GM19467 (cell line): ENCODE data around the gene IFRD1.

Experiments
- ATAC-seq: cut with Tn5 transposase; IDR thresholded peaks from one replicate; pipeline ENCODE4 v1.9.1; 2021; ENCODE audit warnings: mild to moderate bottlenecking, moderate library complexity; ENCODE audit not compliant: unreplicated experiment

IFRD1 gene, protein sequence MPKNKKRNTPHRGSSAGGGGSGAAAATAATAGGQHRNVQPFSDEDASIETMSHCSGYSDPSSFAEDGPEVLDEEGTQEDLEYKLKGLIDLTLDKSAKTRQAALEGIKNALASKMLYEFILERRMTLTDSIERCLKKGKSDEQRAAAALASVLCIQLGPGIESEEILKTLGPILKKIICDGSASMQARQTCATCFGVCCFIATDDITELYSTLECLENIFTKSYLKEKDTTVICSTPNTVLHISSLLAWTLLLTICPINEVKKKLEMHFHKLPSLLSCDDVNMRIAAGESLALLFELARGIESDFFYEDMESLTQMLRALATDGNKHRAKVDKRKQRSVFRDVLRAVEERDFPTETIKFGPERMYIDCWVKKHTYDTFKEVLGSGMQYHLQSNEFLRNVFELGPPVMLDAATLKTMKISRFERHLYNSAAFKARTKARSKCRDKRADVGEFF

GRCh38 chr7:112449902-112450806 is at the start of gene IFRD1:
TSS of gene IFRD1 (plus strand) at chr7:112450460. CDS start at chr7:112450689, 229 bp downstream.
- ATAC-seq: peak; percentile 76

DNA sequence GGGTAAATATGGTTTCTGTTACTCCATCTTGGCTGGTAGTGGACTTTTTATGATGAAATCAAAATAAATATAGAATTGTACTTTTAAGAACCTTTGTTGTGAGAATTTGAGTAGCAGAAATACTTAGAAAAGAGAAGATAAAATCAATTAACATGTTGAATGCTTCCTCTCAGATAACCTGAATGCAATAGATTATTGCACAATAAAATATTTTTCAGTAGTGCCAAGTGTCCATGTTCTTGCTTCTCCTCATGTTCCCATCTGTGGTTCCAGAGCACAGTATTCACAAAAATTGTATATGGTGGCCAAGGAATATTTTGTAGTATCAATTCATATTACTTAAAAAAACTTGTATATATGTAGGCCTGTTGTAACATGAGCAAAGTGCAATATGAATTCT is 45.9 kb upstream of the IFRD1 start:
- no peak for ATAC-seq

GRCh38 chr7:112405286-112405685 is 45.0 kb upstream of the IFRD1 start:
- no peak for ATAC-seq

- no peak for ATAC-seq
These were observed 43.0 kb upstream of the IFRD1 start for GRCh38 chr7:112407261-112407660.

- no peak for ATAC-seq
These were observed 40.2 kb upstream of the IFRD1 start for GRCh38 chr7:112410092-112410491.

DNA sequence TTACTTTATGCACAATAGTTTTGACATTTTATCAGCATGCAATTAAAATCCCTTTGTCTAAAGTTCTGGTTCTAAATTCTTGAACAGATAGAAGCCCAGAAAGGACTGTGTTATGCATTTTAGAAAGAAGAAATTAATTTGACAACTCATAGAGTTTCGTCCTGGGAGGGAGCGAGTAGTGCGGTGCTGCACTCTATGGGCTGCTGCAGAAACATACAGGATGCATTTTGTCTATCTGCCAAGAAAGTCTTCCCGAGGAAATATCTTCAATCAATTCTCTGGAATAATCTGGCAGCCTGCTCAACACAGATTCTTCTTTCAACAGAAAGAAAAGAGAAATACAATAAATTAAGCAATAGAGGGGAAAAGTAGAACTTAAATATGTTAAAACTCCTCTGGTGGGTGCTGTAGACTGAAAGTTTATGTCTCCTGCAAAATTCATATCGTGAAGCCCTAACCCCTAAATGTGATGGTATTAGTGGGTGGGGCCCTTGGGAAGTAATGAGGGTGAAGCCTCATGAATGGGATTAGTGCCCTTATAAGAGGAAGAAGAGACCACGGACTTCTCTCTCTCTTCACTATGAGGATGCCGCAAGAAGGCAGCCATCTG is 39.0 kb upstream of the IFRD1 start:
- ATAC-seq: no peak

DNA sequence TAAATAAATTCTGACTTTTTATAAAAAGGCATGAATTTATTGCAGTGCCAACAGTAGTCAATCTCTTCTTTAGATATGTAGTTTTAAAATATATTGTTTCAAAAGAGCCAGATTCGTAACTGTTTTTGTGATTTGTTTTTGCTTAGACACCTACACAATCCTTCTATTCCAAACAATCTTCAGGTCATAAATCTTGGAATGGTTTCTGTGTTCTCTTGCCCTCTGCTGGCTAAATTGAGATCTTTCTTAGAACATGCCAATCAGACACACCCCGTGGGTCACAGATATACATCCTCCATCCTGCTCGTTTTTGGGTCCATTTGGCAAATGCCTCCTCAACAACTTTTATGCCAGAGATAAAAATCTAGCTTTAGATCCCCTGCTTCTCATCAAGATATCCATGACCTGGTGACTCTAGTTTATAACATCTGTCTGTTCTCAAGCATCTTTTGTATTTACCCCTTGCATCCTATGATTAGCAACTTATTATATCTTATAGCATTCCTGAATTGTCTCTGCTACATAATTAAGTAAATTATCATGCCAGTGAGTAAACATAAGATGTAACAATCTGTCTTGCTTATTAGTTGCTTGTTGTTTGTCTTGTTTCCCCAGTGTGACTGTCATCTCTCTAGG is 35.3 kb upstream of the IFRD1 start:
- no peak for ATAC-seq

DNA sequence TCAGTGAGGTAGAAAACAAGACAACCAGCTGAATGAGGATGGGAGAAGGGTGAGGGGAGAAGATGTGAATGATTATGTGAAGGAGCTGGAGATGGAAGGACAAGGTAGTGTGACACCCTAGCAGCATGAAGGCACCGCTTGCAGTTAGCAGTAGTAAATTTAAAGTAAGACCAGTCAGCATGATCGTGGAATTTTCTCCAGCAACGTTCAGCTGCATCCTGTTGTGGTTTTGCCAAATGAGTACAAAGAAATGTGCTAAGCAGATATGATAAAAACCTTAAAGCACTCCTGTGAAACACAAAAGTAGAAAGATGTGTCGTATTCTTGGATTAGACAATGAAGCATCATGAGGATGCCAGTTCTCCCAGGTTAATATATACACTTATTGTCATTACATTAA is 34.1 kb upstream of the IFRD1 start:
- ATAC-seq: no peak

- no peak for ATAC-seq
These were observed 30.6 kb upstream of the IFRD1 start for GRCh38 chr7:112419543-112420130.

DNA sequence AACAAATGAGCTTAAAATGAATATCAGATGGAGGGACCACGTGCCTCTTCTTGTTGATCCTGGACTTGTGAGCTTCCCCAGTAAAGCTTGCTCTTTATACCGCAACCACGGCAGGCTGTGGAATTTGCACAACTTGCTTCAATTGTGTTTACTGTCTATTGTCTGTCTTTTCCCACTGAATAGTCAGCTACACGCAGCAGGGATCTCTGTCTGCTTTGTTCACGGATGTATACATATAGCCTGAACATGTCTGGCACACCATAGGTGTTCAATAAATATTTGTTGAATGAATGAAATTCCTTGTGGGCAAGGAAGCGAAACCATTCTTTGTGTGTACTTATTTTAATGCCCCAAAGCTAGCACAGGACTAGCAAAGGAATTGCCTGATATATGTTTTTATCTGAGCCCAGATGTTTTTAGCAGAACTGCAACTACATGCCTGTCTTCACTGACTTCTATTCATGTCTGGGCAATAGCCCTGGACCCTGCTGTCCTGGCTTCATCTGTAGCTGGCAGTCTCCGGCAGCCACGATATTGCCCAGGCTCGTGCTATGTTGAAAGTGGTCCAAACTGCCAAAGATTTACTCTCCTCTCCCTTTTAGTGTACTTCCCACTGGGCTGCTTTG is 29.9 kb upstream of the IFRD1 start:
- ATAC-seq: no peak

DNA sequence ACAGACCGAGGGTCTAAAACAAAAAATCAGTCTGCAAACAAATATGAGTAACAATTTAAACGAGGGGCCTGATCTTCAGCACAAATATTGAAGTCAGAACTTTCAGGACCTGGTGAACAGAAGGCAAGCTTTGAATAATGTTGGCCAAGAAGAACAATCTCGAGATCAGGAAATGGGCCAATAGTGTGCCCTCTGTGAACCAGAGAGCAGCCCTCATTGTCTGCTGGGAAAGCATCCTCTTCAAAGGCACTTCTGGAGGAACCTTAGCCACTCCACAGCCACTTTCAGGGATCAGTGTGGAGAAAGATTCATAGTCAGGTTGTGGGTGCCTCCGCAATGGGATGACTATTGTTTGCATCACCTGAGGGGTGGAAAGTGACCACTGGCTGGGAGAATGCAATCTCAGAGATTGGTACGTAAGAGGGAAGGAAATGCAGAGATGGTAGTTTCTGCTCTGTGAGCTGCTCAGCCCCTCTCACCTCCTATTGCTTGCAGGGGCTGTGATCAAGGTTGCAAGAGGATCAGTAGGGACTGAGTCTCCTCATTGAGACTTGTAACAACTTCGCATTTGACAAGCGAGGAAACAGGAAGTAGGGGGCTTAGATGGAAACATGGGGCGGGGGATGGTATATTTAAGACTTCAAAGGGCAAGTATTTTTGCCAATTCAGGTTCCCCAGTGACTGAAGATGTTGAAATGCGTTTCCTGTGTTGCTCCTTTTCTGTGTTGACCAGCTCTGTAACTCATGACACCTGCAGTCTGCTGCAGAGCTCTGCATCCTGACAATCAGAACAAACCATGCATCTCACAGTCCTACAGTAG is 28.4 kb upstream of the IFRD1 start:
- ATAC-seq: peak; percentile 64

DNA sequence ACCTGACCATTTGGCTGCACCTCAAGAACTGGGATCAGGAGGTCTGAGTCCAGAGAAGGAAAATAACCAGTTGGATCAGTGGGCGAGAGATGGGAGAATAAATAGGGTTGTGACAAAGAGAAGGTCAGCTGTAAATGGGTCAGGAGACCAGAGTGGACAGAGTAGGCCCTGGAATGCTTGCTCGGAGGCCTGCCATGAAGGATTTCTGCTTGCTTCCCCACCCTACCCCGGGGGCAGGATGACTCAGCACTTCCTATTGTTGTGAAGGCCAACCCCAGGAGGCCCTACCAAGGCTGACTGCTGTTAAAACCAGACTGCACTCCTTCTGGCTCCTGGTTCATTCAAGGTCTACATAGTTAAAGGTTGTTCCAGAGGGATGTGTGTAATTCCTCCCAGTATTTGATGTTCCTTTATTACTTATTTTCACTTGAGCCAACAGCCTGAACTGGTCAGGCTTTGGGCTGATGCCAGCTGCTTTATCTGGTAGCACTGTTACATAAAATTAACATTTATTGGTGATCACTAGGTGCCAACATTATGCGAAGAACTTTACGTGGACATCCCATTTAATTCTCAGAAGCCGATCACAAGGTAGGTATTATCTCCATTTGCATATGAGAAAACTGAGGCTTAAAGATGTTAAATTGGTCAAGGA is 27.3 kb upstream of the IFRD1 start:
- no peak for ATAC-seq

DNA sequence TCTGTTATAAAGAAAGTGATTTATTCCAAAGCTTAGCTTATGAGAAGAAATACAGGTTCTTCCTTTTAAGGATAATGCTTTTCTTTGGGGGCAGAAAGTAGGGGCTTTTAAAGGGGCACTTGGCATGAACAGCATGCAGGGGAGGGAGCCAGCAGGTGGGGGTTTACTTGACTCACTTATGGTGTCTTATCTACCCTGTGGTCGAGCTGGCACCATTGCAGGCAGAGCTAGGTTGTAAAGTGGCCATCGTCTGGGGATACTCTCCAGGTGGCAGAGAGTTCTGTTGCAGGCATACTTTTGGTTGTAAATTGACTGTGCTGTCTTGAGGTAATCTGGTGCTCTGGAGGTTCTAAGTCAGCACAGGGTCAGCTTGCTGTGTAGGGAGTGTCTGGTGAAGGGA is 26.3 kb upstream of the IFRD1 start:
- no peak for ATAC-seq

GRCh38 chr7:112427984-112428383 is 22.3 kb upstream of the IFRD1 start:
- no peak for ATAC-seq

DNA sequence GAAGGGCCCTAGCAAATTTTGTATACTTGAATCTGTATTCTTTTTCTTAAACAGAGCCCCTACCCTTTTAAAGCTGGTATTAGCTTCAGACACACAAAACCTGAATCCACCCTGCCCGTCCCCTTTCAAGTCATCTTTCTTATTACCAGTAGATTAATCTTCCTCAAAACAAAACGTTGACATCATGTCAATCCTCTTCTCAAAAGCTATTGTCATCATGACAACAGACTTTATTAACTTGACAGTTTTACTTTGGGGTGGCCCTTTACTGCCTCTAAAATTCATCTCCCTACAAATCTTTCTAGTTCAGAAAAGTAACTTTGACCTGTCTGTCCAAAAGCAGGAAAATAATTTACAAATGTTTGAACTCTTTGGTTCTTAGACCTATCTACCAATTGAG is 21.5 kb upstream of the IFRD1 start:
- no peak for ATAC-seq

DNA sequence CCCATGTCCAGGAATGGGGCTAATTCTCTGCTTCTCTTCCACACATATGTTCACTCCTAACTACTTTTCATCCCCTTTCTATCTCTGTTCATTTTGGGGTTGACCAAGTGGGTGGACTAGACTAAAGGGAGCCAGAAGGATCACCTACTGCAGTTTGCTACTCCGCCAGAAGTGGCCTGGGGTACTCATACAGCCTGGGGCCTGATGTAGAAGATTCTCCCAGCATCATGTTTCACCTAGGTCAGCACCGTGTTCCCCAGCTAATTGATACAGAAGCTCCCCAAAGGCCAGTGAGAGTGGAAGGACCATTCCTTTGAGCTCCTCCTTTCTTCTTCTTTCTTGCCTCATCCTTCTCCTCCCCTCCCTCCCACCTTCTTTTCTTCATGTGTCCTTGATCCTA is 19.6 kb upstream of the IFRD1 start:
- ATAC-seq: no peak

DNA sequence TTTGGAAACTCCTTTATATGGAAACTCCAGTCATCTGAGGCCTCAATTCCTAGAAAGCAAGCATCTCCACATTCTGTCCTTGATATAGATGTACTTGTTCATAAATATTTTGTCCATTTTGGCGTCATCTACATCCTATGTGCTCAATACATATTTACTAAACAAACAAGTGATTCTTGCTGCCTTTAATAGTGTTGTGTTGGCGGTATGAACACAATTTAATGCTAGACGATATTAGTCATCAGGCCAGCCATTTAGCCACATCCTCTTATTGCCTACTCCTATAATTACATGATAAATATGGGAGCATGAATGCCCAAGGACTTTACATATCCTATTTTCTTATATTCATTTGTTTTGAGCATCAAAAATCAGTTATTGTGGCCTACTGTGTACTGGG is 18.5 kb upstream of the IFRD1 start:
- no peak for ATAC-seq

DNA sequence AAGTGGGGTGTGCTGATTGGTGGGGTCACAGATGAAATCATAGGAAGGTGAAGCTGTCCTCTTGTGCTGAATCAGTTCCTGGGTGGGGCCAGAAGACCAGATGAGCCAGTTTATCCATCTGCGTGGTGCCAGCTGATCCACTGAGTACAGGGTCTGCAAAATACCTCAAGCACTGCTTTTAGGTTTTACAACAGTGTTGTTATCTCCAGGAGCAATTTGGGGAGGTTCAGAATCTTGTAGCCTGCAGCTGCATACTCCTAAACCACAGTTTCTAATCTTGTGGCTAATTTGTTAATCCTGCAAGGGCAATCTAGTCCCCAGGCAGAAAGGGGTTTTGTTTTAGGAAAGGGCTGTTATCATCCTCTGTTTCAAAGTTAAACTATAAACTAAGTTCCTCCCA is 17.0 kb upstream of the IFRD1 start:
- no peak for ATAC-seq

DNA sequence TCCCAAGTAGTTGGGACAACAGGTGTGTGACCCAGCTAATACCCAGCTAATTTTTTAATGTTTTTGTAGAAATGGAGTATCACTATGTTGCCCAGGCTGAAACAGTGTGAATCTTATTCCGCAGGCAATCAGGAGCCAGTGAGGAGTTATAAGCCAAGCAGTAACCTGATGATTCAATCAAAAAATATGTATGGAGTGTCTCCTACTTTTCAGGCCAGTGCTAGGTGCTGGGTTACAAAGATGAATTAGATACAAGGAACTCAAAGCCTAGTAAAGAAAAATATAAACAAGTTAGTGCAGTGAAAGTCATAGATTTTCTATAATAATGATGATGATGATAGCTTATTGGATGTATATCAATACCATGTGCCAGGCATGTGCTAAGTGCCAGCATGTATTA is 13.2 kb upstream of the IFRD1 start:
- no peak for ATAC-seq
